ENCODE data around the gene TMEM125. TPM values are rescaled to one million over a fixed set of nuclear protein-coding genes. Genes with fewer than 3 reads are reported as not detected.
A peak's percentile ranks its signal among the peaks of the same experiment; 100 is the strongest.

Gene TMEM125
- total and polyA plus RNA-seq, 2 of the 4 experiments (the other 2 are of a cell fraction): under 0.01 to 0.03 TPM

GRCh38 chr1:43227143-43227764 is 42.5 kb upstream of the TMEM125 start:
- no peaks in the 10 kb centered on the region for H3K27me3 ChIP-seq (ENCODE audit: control insufficient read depth, insufficient read depth, low read length)
- H4K20me1 ChIP-seq (ENCODE audit: insufficient read depth, low read length): no peaks in the 10 kb centered on the region
- peak overlapping the region; percentile 80 for H2BK120ac ChIP-seq (ENCODE audit: low read depth, low read length)
- peak overlapping the region; percentile 83 for H2BK20ac ChIP-seq (ENCODE audit: low read depth, low read length)
- peak; percentile 70 for DNase-seq
- in situ Hi-C loops (cut with MboI; ENCODE audit: low sequenced_read_pairs) (loop anchor here (5.0 kb wide), 1 partner anchor 185 kb away; no protein-coding TSS in a partner anchor), dilution Hi-C loops (cut with HindIII; ENCODE audit: low sequenced_read_pairs, unreplicated experiment) (no loop called here), intact Hi-C loops (cut with micrococcal nuclease) (loop anchor here (1.0 to 10.0 kb wide), 4 partner anchors 131 to 312 kb away; partner anchors contain the start of gene CDC20)
- CTCF ChIA-PET: interaction anchor here (0.6 to 1.5 kb wide), 10 partner anchors 10 to 314 kb away, joined by 3 to 10 read pairs (median 4); partner anchors contain the start of gene CDC20
- ATAC-seq (ENCODE audit: low read depth): peak; percentile 81
- 0 out of 2 replicates have a peak overlapping the region, but pooled peaks have one; percentile 38 for H3K14ac ChIP-seq (replicated peaks; ENCODE audit: low read depth, low read length)
- peak overlapping the region; percentile 75; the same call in 2 of the 3 replicates for H2BK15ac ChIP-seq (ENCODE audit: low read depth, low read length)
- 0 out of 4 replicates have a peak, but pooled peaks cover 0 to under 1% of the 10 kb centered on the region in 2 experiments for H3K79me1 ChIP-seq (ENCODE audit: low read depth in 1 of 2, low read length in 2 of 2)
- H3K9me1 ChIP-seq (ENCODE audit: insufficient read depth, low read length): peaks cover under 1% of the 10 kb centered on the region; the same call in 1 of the 2 replicates
- peak overlapping the region; percentile 51; the same call in 1 of the 2 replicates for H4K91ac ChIP-seq (ENCODE audit: insufficient read depth, low read depth, low read length)
- 19% methylated on average over 9 of the region's 10 CpGs; no CpG with 5 or more reads in 1 of the 2 experiments for WGBS, 2 experiments (ENCODE audit: extremely low coverage in 2 of 2, insufficient read length in 1 of 2)
- H3K18ac ChIP-seq (ENCODE audit: low read depth, low read length): no peak overlapping the region
- peak overlapping the region; percentile 90 for H2AFZ ChIP-seq (replicated peaks; ENCODE audit: low read length, poor library complexity)
- H3K9ac ChIP-seq (ENCODE audit: low read depth, low read length): no peak overlapping the region
- no peaks in the 10 kb centered on the region for H3K36me3 ChIP-seq (ENCODE audit: control insufficient read depth, insufficient read depth, low read length)
- no peak overlapping the region for H3K27ac ChIP-seq (ENCODE audit: insufficient read depth, low read length)
- H2AK5ac ChIP-seq (ENCODE audit: low read depth, low read length): peak overlapping the region; percentile 68
- H3K4me3 ChIP-seq (ENCODE audit: insufficient read depth, low read depth, low read length): no peak overlapping the region
- no TSS peak for BruUV-seq (replicated peaks)
- peak overlapping the region; percentile 86 for H2AK9ac ChIP-seq (replicated peaks; ENCODE audit: low read depth, low read length, poor library complexity)
- H3K9me3 ChIP-seq (ENCODE audit: control insufficient read depth, insufficient read depth, low read length): no peaks in the 10 kb centered on the region
- peak overlapping the region; percentile 73 for H3K4ac ChIP-seq (ENCODE audit: low read depth, low read length)
- no peak overlapping the region for H2BK5ac ChIP-seq (ENCODE audit: low read depth, low read length, poor library complexity, severe bottlenecking)
- H3K4me2 ChIP-seq (ENCODE audit: low read depth, low read length): no peak overlapping the region
- peaks cover 18% of the 10 kb centered on the region for H3K4me1 ChIP-seq (ENCODE audit: control insufficient read depth, insufficient read depth, low read length)
- H4K5ac ChIP-seq (ENCODE audit: low read depth, low read length): no peak overlapping the region
- H3K56ac ChIP-seq (ENCODE audit: extremely low read depth, insufficient read depth, low read length): 0 out of 2 replicates have a peak overlapping the region, but pooled peaks have one; percentile 18
- POLR2A ChIA-PET (ENCODE audit: unreplicated experiment): interaction anchor here (0.5 kb wide), 1 partner anchor 217 kb away, joined by 5 read pairs; no protein-coding TSS in a partner anchor
- no peak overlapping the region for H3K23ac ChIP-seq (ENCODE audit: low read depth, low read length)
- peak overlapping the region in 1 of 2 experiments; percentile 70; a peak in 1 of 4 replicates for H4K8ac ChIP-seq (ENCODE audit: low read depth in 2 of 2, low read length in 2 of 2)
- TF ChIP-seq NFE2L2 (IDR thresholded peaks at IDR 0.05; ENCODE audit: low read depth, low read length): no peak
- TF ChIP-seq CEBPB (IDR thresholded peaks at IDR 0.05; ENCODE audit: low read depth, low read length): no peak
- peak; percentile 92 for TF ChIP-seq CTCF (conservative IDR thresholded peaks at IDR 0.05; ENCODE audit: low read depth, low read length)
- no peak for TF ChIP-seq ELK1 (IDR thresholded peaks at IDR 0.05; ENCODE audit: borderline replicate concordance, low read depth, low read length)
- no peak for TF ChIP-seq MAZ (IDR thresholded peaks at IDR 0.05; ENCODE audit: borderline replicate concordance, low read depth, low read length)
- peak; percentile 98 for TF ChIP-seq RAD21 (IDR thresholded peaks at IDR 0.05; ENCODE audit: low read length)
- no peak for TF ChIP-seq RCOR1 (IDR thresholded peaks at IDR 0.05; ENCODE audit: insufficient replicate concordance, low read length)
- no peak for TF ChIP-seq RFX5 (IDR thresholded peaks at IDR 0.05; ENCODE audit: low read depth, low read length)
- TF ChIP-seq FOS (IDR thresholded peaks at IDR 0.05; ENCODE audit: low read depth, low read length): no peak
- TF ChIP-seq POLR2A (IDR thresholded peaks at IDR 0.05; ENCODE audit: low read depth, low read length): 0 out of 2 replicates have a peak, but pooled peaks have one; percentile 45
- TF ChIP-seq, protein P1, sequence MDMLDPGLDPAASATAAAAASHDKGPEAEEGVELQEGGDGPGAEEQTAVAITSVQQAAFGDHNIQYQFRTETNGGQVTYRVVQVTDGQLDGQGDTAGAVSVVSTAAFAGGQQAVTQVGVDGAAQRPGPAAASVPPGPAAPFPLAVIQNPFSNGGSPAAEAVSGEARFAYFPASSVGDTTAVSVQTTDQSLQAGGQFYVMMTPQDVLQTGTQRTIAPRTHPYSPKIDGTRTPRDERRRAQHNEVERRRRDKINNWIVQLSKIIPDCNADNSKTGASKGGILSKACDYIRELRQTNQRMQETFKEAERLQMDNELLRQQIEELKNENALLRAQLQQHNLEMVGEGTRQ (IDR thresholded peaks at IDR 0.05; ENCODE audit: low read depth, low read length): no peak
- no peak for TF ChIP-seq CHD1 (IDR thresholded peaks at IDR 0.05; ENCODE audit: low read depth, low read length)
- peak; percentile 62; the same call in 1 of the 2 replicates for TF ChIP-seq MAFK (IDR thresholded peaks at IDR 0.05; ENCODE audit: low read depth, low read length)
- TF ChIP-seq SMC3 (IDR thresholded peaks at IDR 0.05; ENCODE audit: low read depth, low read length): peak; percentile 93

Measured in IMR-90 (cell line).